Measurements from ENCODE around the gene SDC1. TPM values are rescaled to one million over a fixed set of nuclear protein-coding genes. Genes with fewer than 3 reads are reported as not detected.

The SDC1 gene
- total RNA-seq, 4 donors from 2014 or later, result 25.6 to 343 (median 197) TPM

DNA sequence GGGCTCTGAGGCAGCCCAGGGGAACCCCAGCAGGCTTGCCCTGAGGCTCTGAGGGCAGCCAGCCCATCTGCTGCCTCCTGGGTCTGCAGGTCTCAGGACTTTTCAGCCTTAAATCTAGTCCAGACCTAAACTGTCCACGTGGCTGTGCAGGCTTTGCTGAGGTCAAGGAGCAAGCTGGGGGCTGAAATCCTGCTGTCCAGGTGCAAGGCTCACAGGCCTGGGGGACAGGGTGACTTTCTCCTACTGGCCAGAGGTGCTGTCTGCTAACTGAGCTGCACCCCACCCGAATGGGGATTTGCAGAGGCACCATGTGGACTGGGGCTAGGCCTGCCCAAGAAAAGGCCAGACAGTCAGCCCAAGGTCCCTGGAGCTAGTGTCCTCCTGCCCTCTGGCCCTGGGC lies 32.1 kb downstream of the SDC1 start:
- H3K36me3 ChIP-seq, result no peaks in the 10 kb centered on the region
- H3K9me3 ChIP-seq, result no peaks in the 10 kb centered on the region
- TF ChIP-seq, protein P1, sequence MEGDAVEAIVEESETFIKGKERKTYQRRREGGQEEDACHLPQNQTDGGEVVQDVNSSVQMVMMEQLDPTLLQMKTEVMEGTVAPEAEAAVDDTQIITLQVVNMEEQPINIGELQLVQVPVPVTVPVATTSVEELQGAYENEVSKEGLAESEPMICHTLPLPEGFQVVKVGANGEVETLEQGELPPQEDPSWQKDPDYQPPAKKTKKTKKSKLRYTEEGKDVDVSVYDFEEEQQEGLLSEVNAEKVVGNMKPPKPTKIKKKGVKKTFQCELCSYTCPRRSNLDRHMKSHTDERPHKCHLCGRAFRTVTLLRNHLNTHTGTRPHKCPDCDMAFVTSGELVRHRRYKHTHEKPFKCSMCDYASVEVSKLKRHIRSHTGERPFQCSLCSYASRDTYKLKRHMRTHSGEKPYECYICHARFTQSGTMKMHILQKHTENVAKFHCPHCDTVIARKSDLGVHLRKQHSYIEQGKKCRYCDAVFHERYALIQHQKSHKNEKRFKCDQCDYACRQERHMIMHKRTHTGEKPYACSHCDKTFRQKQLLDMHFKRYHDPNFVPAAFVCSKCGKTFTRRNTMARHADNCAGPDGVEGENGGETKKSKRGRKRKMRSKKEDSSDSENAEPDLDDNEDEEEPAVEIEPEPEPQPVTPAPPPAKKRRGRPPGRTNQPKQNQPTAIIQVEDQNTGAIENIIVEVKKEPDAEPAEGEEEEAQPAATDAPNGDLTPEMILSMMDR (IDR thresholded peaks at IDR 0.05), result no peak
- TF ChIP-seq POLR2A (IDR thresholded peaks at IDR 0.05), result no peak
- no peak overlapping the region for H3K27ac ChIP-seq
- peaks cover 0 to 21% (median 0%) of the 10 kb centered on the region in 4 donors for H3K4me1 ChIP-seq
- H3K4me3 ChIP-seq, result no peak overlapping the region
- H3K27me3 ChIP-seq, result no peaks in the 10 kb centered on the region
- no peak for DNase-seq

DNA sequence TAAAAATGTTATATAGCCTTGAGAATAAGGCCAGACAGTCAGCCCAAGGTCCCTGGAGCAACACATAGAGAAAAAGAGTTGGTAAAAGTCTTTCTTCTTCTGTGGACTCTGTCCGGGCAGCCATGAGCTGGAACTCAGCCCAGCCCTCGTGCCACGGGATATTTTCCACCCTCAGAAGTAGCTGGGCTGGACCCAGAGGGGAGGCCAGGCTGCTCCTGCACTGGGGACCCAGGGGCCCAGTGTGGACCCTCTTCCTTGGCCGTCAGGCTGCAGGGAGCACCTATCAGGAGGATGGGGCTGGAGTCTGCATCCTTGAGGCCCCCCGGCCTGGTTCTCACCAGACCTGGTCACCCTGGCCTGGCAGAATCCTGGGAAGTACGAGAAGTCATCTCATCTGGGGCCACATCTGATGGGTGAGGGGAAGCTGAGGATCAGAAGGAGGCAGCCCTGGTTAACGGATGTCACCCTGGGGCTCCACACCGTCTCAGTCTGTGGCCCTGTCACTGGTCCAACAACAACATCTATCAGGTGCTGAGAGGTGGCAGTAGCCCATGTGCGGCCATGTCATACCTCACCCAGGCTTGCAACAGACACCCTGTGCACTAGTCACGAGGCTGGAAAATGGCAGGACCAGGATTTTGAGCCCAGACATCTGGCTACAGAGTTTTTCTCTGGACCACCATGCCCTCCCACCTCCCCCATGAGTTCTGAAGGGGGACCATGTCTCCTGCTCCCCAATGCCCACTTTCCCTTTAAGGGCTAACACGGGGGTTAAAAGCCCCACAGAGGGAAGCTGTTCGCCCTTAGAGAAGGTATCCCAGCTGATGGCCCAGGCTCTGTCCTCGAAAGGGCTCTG lies 33.0 kb downstream of the SDC1 start:
- TF ChIP-seq POLR2A (IDR thresholded peaks at IDR 0.05), result no peak
- TF ChIP-seq, protein P1 (IDR thresholded peaks at IDR 0.05), result no peak
- Histone ChIP-seq H3K4me1 (peaks cover 0 to 18% (median 0%) of the 10 kb centered on the region in 4 donors), H3K27me3 (no peaks in the 10 kb centered on the region), H3K27ac (peak overlapping the region in 1 of 4 donors; percentile 56), H3K4me3 (no peak overlapping the region), H3K36me3 (no peaks in the 10 kb centered on the region), H3K9me3 (no peaks in the 10 kb centered on the region)
- no peak for DNase-seq

DNA sequence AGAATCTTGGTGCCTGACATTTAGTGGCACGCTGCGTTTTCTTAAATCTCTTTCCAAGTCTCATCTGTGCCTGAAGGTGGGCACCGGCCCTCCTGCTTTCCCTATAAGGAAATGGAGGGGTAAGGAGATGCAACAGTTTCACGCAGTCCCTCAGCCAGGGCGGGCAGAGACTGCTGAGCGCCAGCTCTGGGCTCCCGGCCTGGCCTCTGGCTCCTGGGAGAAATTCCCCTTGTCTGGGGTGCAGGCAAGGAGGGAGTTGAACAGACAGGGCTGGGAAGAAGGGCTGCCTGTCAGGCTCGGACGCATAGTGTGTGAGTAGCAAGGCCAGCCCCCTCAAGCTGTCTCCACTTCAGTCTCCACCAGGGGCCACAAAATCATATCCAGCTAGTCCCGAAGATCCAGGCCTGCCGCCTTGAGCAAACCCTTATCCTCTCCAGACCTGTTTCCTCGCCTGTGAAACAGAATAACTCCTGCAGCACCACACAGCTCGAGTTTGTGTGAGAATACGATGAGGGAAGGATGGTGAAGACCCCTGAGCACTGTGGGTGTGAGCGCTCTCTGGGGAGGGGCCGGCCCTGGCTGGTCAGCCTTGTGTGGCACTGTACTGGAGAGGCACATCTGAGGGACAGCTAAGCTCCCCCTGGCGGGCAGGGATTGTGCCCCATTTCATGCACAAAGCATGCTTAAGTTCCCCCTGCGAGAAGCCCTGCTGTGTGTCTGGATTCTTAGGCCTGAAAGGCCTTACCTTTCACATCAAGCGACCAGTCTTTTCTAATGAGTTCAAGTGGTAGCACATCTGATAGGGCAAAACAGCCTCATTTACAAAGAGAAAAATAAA lies 33.8 kb downstream of the SDC1 start:
- peak in 1 of 3 donors; percentile 74 for DNase-seq
- peak overlapping the region in 1 of 4 donors; percentile 56 for H3K27ac ChIP-seq
- TF ChIP-seq, protein P1 (IDR thresholded peaks at IDR 0.05), result peak in 3 of 6 experiments; percentile 28 to 66 (median 45)
- no peak for TF ChIP-seq POLR2A (IDR thresholded peaks at IDR 0.05)
- H3K36me3 ChIP-seq, result no peaks in the 10 kb centered on the region
- H3K9me3 ChIP-seq, result no peaks in the 10 kb centered on the region
- peaks cover 0 to 16% (median 0%) of the 10 kb centered on the region in 4 donors for H3K4me1 ChIP-seq
- no peak overlapping the region for H3K4me3 ChIP-seq
- H3K27me3 ChIP-seq, result no peaks in the 10 kb centered on the region

DNA sequence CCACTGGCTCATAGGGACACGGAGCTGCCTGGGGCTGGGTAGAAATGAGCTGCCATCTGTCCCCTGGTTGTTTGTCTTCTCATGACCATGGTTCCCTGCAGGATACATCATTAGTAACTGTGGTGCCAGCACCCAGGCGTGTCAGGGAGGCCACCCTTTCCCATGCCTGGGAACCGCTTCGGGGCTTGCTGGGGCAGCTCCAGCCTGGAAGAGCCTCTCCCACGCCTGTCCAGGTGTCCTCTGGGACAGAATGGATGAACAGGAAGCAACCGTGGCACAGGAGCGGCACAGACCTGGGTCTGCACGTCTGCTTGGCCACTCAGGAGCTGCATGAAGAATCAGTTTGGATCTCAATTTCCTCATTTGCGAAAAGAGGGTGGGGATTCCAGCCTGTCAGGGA lies 34.8 kb downstream of the SDC1 start:
- Histone ChIP-seq H3K4me1 (peaks cover 0 to 25% (median 0%) of the 10 kb centered on the region in 4 donors), H3K4me3 (no peak overlapping the region), H3K27me3 (no peaks in the 10 kb centered on the region), H3K36me3 (no peaks in the 10 kb centered on the region), H3K27ac (no peak overlapping the region), H3K9me3 (no peaks in the 10 kb centered on the region)
- no peak for DNase-seq
- TF ChIP-seq, protein P1 (IDR thresholded peaks at IDR 0.05), result no peak
- no peak for TF ChIP-seq POLR2A (IDR thresholded peaks at IDR 0.05)

DNA sequence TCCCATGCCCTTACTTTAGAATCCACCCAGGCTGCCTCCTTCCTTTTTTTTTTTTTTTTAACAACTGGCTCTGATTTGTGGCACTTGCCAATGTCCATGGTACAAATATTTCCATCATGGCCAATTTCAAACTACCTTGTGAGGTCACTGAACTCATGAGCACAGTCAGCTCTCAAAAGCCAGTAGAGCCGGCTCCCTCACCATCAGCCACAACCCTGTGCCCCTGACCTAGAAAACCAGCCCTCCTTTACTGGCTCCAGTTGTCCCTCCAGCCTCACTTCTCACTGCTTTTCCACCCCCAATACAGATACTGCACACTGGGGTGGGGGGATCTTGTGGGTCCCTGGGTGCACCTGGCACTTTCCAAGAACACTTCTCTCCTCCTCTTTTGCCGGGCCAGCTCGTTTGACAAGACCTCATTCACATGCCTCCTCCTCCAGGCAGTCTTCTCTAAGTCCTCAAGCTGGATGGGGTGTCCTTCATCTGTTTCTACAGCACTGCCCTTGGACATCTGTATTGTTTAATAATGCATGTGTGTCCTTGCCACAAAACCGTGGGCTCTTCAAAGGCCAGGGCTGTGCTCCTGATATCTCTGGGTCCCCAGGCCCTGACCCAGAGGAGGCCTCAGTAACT lies 35.5 kb downstream of the SDC1 start:
- no peaks in the 10 kb centered on the region for H3K27me3 ChIP-seq
- no peaks in the 10 kb centered on the region for H3K36me3 ChIP-seq
- H3K4me3 ChIP-seq, result no peak overlapping the region
- peaks cover 0 to 32% (median 0%) of the 10 kb centered on the region in 4 donors for H3K4me1 ChIP-seq
- no peaks in the 10 kb centered on the region for H3K9me3 ChIP-seq
- no peak for DNase-seq
- TF ChIP-seq POLR2A (IDR thresholded peaks at IDR 0.05), result no peak
- TF ChIP-seq, protein P1 (IDR thresholded peaks at IDR 0.05), result no peak
- H3K27ac ChIP-seq, result no peak overlapping the region
